ENCODE results near the gene PTH2.
"Not testable (repeated sequence)": the region's sequence is repeated elsewhere in the genome, so short reads cannot be mapped to it uniquely, and the experiment has no call there.

PTH2 gene

GRCh38 chr19:49451430-49452181 is 28.4 kb upstream of the PTH2 start, which contains the start of gene PIH1D1:
TSS of gene PIH1D1 (minus strand) at chr19:49451814. CDS start at chr19:49451574, 240 bp downstream.
- H3K27ac ChIP-seq: peak within 1 kb of the TSS in 20 of 21 experiments; percentile 80 to 98 (median 95)

GRCh38 chr19:49450405-49450804 is 27.2 kb upstream of the PTH2 start:
- Histone ChIP-seq H3K4me3 (peak overlapping the region in 2 of 7 experiments; percentile 68 to 89), H3K27ac (peak overlapping the region in 2 of 21 experiments; percentile 81 to 83)

More at GRCh38 chr19:49451430-49452181, 28.4 kb upstream of the PTH2 start, which contains the start of gene PIH1D1:
- H3K4me3 ChIP-seq: peak within 1 kb of the TSS; percentile 63 to 93 (median 81)

- H3K4me3 ChIP-seq: no peak overlapping the region
- peak overlapping the region in 1 of 21 experiments; percentile 28 for H3K27ac ChIP-seq
Observed at GRCh38 chr19:49448432-49448786, 25.2 kb upstream of the PTH2 start.

GRCh38 chr19:49447485-49448431 is 24.5 kb upstream of the PTH2 start:
- no peak overlapping the region for H3K4me3 ChIP-seq
- peak overlapping the region in 3 of 21 experiments; percentile 11 to 41 (median 28) for H3K27ac ChIP-seq

GRCh38 chr19:49445997-49446396 is 22.8 kb upstream of the PTH2 start:
- Histone ChIP-seq H3K27ac (no peak overlapping the region), H3K4me3 (no peak overlapping the region)

GRCh38 chr19:49444100-49444700 is 21.0 kb upstream of the PTH2 start:
- not testable (repeated sequence) for H3K4me3 ChIP-seq
- H3K27ac ChIP-seq: peak overlapping the region in 2 of 21 experiments; percentile 79 to 80

- H3K27ac ChIP-seq: peak overlapping the region in 20 of 21 experiments; percentile 58 to 85 (median 79)
- H3K4me3 ChIP-seq: peak overlapping the region; percentile 51 to 75 (median 63)
Observed at GRCh38 chr19:49443366-49444099, 20.3 kb upstream of the PTH2 start.

GRCh38 chr19:49442771-49443365 is 19.6 kb upstream of the PTH2 start:
- peak overlapping the region; percentile 51 to 75 (median 63) for H3K4me3 ChIP-seq
- H3K27ac ChIP-seq: peak overlapping the region in 20 of 21 experiments; percentile 58 to 85 (median 79)

- Histone ChIP-seq H3K27ac (peak overlapping the region in 9 of 21 experiments; percentile 10 to 83 (median 48)), H3K4me3 (peak overlapping the region; percentile 51 to 75 (median 63))
Observed at GRCh38 chr19:49442354-49442753, 19.1 kb upstream of the PTH2 start.

GRCh38 chr19:49441960-49442350 is 18.7 kb upstream of the PTH2 start:
- Histone ChIP-seq H3K4me3 (peak overlapping the region in 3 of 7 experiments; percentile 51 to 75 (median 63)), H3K27ac (peak overlapping the region in 2 of 21 experiments; percentile 10 to 37)

- Histone ChIP-seq H3K27ac (peak within 1 kb of the TSS in 5 of 21 experiments; percentile 10 to 83 (median 48)), H3K4me3 (peak within 1 kb of the TSS in 5 of 7 experiments; percentile 51 to 75 (median 63))
Observed at GRCh38 chr19:49441210-49441959, 18.1 kb upstream of the PTH2 start, which contains the start of gene SLC17A7. TSS of gene SLC17A7 (minus strand) at chr19:49441527. CDS start at chr19:49441379, 148 bp downstream.

- peak overlapping the region in 3 of 7 experiments; percentile 13 to 37 (median 25) for H3K4me3 ChIP-seq
- H3K27ac ChIP-seq: peak overlapping the region in 1 of 21 experiments; percentile 16
Observed at GRCh38 chr19:49440439-49441209, 17.4 kb upstream of the PTH2 start.

GRCh38 chr19:49439836-49440235 is 16.6 kb upstream of the PTH2 start:
- no peak overlapping the region for H3K4me3 ChIP-seq
- no peak overlapping the region for H3K27ac ChIP-seq

GRCh38 chr19:49438261-49438660 is 15.0 kb upstream of the PTH2 start:
- Histone ChIP-seq H3K27ac (no peak overlapping the region), H3K4me3 (no peak overlapping the region)

GRCh38 chr19:49437231-49437630 is 14.0 kb upstream of the PTH2 start:
- Histone ChIP-seq H3K4me3 (no peak overlapping the region), H3K27ac (no peak overlapping the region)

- Histone ChIP-seq H3K4me3 (no peak overlapping the region), H3K27ac (no peak overlapping the region)
Observed at GRCh38 chr19:49436381-49437017, 13.3 kb upstream of the PTH2 start.
